Measurements from ENCODE around the gene ZC3H4.
A peak's percentile ranks its signal among the peaks of the same experiment; 100 is the strongest.

Gene ZC3H4

GRCh38 chr19:47044946-47045866, 68.4 kb downstream of the ZC3H4 start:
- DNase-seq, result no peak

GRCh38 chr19:47040869-47041268, 72.7 kb downstream of the ZC3H4 start:
- DNase-seq, result no peak

GRCh38 chr19:47039239-47039874, 74.2 kb downstream of the ZC3H4 start:
- DNase-seq, result no peak

DNA sequence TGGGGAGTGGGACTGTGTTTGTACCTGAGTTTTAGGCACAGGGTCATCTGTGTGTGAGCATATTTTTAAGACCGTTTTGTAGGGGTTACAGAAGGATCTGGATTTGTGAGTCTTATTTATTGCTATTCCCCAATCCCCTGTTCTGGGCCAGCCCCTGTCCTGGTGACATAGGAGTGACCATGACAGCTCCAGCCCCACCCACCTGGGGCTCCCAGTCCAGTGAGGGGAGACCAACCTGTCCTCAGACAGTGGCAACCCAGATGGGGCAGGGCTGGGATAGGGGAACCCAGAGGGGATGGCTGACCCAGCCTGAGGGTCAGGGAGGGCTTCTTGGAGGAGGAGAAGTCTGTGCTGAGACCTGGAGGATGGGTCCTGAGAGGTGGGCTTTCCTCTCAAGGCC, 75.8 kb downstream of the ZC3H4 start:
- no peak for DNase-seq

GRCh38 chr19:47036097-47036651, 77.4 kb downstream of the ZC3H4 start:
- DNase-seq, result no peak

DNA sequence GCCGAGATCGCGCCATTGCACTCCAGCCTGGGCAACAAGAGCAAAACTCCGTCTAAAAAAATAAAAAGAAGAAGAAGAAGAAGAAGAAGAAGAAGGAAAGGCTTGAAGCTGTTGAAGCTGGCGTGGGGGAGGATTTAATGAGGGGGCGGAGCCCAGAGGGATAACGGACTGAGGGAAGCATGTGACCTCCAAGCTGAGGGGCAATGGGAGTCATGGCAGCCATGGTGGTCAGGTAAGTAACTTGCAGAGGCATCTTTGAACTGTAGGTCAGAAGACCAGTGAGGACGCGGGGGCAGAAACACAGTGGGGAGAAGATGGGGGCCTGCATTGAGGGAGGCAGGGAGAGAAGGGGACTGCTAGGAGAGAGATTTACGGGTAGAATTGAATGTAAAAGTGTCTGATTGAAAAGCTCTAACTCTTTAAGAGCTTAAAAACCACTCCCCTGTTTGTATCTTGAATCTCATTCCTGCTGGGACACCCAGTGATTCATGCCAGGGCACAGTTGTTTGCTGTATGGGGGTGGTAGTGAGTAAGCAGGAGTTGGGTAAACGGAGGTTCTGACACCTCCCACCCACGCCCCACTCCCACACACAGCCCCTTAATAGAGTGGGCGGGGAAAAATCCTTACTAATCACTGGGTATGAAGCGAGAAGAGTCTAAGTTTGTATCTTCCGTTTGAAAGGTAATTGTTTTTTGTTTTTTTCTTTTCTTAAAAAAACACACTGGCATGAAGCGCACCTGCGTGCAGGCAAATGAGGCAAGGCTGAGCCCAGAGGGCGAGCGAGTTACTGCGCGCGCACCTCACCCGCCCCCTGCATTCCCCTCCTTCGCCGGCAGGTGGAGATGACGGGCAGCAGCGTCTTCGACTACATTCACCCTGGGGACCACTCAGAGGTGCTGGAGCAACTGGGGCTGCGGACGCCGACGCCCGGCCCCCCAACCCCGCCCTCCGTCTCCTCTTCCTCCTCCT, 78.2 kb downstream of the ZC3H4 start:
- DNase-seq, result peak in 1 of 2 experiments; percentile 69

DNA sequence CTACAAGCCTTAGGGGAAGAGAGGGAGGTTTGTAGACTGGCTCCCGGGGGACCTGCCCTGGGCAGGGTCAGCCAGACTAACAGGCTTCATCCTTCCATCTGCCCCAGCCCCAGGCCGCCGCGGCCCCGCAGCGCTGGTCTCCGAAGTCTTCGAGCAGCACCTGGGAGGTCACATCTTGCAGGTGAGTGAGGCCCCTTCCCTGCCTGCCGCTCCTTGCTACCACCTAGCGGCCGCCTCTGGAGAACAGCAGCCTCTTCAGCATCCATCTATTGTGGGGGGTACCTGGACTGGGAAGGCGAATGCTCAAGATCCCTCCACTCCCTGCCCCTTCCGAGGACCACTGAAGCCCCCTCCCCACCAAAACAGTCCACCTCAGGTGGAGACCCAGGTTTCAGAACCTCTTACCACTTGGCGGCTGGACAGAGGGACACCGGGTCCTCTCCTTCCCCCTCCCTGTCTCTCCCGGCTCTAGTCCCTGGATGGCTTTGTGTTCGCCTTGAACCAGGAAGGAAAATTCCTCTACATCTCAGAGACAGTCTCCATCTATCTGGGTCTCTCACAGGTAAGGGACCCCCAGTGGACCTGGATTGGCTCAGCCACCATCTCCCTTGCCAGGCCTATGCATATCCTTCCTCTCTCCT, 81.3 kb downstream of the ZC3H4 start:
- DNase-seq, result peak in 1 of 2 experiments; percentile 7

GRCh38 chr19:47028195-47028601, 85.4 kb downstream of the ZC3H4 start:
- no peak for DNase-seq

DNA sequence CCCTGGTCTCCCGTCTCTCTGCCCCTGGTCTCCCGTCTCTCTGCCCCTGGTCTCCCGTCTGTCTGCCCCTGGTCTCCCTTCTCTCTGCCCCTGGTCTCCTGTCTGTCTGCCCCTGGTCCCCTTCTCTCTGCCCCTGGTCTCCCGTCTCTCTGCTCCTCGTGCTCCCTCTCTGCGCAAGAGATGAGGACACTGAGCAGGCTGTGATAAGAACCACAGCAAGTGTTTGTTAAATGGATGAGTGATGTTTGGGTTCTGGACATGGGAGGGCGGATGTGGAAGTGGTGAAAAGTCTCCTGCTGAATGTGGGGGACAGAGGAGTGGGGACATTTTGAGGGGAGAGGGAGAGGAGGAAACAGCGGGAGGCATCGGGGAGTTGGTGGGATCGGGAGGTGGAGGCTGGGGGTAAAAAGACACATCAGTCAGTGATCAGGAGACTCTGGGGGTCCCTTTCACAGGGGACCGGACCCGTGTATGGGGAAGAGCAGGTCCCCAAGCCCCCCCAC, 85.9 kb downstream of the ZC3H4 start:
- no peak for DNase-seq

DNA sequence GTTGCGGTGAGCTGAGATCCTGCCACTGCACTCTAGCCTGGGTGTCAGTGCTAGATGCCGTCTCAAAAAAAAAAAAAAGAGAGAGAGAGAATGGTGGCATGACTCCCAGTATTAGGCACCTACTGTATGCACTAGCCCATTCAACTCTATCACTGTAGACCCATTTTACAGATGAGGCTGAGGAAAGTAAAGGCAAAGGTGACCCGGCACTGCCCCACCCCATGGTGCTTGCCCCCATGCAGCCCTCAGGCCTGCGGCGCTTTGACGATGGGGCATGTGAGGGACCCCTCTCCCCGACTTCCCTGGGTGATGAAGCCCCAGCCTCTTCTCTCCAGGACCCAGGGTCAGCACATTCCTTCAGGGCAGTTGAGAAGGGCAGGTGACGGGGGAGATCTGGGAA, 86.7 kb downstream of the ZC3H4 start:
- no peak for DNase-seq

GRCh38 chr19:47026156-47026555, 87.4 kb downstream of the ZC3H4 start:
- DNase-seq, result no peak

- DNase-seq, result no peak
Measured at GRCh38 chr19:47024502-47024901, 89.1 kb downstream of the ZC3H4 start.

DNA sequence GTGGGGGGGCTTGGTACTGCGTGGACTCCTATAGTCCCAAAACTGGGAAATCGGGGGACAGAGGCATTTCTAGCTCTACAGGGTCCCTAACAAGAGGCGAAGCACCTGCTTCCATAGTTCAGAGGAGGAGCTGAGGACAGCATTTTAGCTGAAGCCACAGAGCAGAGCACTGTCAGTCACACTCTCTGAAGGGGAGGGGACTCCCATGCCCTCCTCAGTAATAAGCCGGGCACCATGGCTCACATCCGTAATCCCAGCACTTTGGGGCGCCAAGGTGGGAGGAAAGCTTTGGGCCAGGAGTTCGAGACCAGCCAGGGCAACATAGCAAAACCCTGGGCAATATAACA, 90.2 kb downstream of the ZC3H4 start:
- DNase-seq, result no peak

DNA sequence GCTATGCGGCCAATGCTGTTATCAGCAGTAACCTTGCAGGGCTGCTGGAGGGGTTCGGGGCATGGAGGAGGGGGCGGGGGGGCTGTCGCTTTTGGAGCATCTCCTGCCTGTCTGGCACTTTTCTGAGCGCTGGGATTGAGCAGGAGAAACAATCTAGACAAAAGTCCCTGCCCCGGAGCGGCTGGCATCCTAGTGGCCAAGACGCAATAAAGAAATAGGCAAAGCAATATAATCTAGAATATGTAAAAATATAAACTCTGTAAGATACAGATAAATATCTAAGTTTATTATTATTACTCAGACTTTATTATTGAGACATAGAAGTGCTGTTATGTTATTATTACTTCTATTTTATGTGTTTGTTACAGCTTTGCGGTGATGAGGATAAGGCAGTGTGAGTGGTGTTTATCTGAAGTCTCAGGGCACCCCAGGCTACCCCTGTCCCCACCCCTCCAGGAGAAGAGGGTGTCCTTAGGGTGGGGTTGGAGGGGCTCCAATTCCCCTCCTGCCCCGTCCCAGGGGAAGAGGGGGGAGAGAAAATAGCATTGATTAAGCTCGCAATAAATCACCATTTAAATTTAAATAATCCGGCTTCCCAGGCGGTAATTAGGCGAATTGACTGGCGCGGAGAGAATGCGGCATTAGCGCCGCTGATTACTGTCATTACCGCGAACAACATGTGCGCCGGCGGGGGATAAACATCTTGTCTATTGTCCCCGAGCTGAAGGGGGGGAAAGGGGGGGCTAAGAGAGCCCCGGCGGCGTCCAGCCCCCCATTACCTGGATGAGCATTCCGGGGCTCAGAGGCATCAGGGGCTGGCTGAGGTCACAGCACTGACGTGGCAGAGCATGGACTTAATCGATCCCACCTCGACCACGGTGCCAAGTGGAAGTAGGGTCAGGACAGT, 90.8 kb downstream of the ZC3H4 start:
- DNase-seq, result no peak

GRCh38 chr19:47022140-47022536, 91.4 kb downstream of the ZC3H4 start:
- no peak for DNase-seq

DNA sequence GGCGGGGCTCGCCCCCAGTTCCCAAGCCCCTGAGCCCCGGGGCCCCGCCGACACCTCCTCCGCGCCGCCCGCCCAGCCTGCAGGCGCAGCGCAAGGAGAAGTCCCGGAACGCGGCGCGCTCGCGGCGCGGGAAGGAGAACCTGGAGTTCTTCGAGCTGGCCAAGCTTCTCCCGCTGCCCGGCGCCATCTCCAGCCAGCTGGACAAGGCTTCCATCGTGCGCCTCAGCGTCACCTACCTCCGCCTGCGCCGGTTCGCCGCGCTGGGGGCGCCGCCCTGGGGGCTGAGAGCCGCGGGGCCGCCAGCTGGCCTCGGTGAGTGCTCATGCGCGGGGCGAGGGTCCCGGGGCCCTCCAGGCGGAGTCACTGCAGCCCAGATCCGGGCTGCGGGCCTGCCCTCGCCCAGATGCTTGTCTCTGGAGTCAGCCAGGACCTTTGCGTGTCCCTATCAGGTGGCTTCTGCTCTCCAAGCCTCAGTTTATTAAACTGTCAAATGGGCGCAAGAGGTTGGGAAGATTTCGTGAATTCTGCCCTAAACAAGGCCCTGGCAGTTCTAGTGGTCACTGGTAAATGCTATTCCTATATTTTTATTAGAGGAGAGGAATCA, 91.9 kb downstream of the ZC3H4 start:
- DNase-seq, result no peak

- no peak for DNase-seq
Measured at GRCh38 chr19:47020992-47021496, 92.5 kb downstream of the ZC3H4 start.

DNA sequence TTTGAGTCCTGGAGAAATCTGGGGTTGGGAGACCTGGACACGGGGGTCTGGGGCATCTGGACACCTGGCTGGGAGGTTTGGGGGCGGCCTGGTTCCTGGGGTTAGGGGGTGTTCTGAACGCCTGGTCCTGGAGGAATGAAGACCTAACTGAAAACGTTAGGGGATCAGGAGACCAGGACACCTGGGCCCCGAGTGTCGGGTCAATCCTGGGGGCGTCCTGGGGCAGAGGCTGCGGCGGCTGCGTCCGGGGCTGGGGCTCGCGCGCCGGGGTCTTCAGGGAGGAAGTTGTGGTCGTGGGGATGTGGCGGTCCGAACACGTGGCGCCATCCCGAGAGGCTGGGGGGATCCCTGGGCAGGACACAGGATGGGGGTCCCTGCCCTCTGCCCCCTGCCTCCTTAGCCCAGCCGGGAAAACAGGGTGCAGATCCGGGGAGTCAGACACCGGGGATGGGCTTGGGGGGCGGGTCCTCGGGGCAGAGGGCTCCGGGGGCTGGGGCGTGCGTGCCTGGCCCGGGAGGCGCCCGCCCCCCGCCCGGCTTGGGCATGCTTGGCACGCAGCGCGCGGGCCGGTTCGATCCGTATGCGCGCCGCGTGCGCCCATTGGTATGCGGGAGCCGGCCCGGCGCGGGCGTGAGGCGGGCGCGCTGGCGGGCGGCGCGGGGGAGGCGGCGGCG, 93.3 kb downstream of the ZC3H4 start:
- DNase-seq, result no peak

DNA sequence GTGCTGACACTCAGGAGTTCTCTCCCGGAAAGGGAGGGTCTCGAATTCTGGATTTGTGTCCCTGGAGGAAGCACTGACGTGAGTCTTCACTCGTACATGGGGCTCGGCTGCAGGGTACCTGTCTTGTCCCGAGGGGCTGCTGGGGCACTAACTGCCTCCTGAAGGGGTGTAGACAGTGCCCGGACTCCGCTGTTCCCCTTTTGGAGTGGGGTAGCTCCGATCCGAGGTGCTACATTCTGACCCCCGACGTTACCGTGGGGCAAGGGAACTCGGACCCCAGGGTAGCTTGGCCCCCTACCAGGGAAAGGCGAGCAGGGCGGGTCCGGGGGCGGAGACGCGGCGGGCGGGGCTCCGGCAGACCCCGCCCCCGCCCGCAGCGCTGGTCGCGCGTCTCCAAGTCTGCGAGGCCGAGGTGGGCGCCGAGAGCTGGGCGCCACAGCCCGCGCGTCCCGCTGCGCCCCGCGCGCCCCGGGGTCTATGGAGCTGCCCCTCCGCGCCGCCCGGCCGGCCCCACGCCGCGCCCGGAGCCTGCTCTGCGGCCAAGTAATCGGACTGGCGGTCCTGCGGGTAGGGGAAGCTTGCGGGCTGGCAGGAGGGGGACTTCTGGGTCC, 94.0 kb downstream of the ZC3H4 start, which contains the start of gene NPAS1:
NPAS1 (plus strand) TSS at position 407 of the 611 bp plus-strand sequence. CDS start 1,211 bp downstream, outside the sequence.
- DNase-seq, result no peak
